NAMALWA (cell line): ENCODE data around the gene C1RL.
"Not testable (repeated sequence)": the region's sequence is repeated elsewhere in the genome, so short reads cannot be mapped to it uniquely, and the experiment has no call there.

Experiments used
- DNase-seq: peaks from one replicate; pipeline ENCODE4 v3.0.0-alpha.2; 2015; ENCODE audit warnings: low spot score

The C1RL gene

GRCh38 chr12:7061596-7061995, 47.4 kb downstream of the C1RL start:
- DNase-seq: no peak

GRCh38 chr12:7061138-7061537, 47.9 kb downstream of the C1RL start:
- DNase-seq: no peak

GRCh38 chr12:7060353-7060954, 48.6 kb downstream of the C1RL start, which contains the start of gene C1S:
C1S (plus strand) TSS chr12:7060718; CDS start chr12:7061913, 1,195 bp downstream.
- DNase-seq: no peak

DNA sequence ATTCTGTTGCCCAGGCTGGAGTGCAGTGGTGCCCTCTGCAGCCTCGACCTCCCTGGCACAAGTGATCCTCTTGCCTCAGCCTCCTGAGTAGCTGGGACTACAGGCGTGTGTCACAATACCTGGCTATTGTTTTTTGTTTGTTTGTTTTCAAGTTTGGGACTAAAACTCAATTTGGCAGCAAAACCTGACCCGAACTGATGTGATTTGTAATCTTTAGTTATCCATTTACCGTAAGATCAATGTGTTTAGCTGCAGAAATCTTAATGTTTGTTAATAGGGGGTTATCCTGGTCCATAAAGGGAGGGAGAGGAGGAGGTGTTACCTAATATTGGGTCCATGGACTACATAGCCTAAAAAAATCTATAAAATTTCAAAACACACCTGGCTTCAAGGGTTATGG, 49.2 kb downstream of the C1RL start:
- no peak for DNase-seq

DNA sequence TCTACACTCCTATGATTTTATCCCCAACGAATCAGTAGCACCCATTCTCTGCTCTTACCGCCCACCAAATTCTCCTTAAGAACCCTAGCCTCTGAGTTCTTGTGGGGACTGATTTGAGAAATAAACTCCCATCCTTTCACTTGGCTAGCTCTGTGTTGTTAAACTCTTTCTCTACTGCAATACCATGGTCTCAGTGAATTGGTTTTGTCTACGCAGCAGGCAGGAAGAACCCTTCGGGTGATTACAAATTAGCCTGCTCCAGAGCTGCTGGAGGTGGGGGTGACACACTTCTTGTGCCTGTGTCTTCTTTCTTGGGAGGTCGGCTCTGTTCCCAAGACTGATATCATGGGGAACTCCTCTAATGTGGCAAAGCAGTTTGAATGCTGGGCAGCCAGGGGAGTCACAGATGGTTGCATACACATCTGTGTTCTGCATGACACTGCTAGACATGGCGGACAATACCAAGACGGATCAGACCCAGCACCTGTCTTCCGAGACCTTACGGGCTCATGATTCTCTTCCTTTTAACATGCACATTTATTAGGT, 50.1 kb downstream of the C1RL start:
- DNase-seq: no peak

DNA sequence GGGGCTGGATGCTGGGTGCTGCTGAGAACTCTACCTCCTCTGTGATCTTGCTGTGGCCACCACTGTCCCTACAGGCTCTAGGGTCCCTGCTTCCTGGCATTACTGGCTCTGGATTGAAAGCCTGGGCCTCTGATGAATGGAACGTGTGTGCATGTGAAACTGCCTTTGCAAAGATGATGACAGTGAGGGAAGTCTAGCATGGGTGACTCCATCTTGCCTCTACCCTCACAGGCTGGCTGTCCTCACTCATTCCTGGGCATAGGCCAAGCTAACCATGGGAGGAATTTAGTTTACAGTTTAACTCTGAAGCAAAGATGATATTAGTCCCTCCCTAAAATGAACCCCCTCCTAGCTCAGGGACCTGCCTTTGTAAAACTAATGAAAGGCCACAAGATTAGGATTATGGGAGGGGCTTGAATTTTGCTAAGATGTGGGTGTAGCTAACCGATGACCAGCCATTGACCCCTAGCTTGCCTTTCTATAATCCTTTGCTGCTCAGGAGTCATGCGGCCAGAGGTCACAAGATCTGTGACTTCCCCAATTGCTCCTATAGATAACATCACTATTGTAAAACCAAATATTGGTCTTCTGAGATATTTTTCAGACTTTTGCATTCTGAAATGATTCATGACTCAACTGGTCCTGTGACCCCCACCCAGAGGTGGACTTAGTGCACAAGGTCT, 50.7 kb downstream of the C1RL start:
- DNase-seq: no peak

DNA sequence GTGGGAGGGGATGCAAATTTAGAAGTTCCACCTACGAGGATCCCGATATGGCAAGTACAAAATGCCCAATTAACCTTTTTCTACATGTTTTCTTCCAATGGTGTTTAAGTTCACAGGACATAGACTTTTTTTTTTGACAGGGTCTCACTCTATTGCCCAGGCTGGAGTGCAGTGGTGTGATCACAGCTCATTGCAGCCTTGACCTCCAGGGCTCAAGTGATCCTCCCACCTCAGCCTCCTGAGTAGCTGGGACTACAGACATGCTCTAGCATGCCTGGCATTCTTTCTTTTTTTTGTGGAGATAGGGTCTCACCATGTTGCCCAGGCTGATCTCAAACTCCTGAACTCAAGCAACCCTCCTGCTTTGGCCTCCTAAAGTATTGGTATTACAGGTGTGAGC, 53.3 kb downstream of the C1RL start:
- DNase-seq: not testable (repeated sequence)

- DNase-seq: no peak
Observed at GRCh38 chr12:7054925-7055324, 54.1 kb downstream of the C1RL start.

DNA sequence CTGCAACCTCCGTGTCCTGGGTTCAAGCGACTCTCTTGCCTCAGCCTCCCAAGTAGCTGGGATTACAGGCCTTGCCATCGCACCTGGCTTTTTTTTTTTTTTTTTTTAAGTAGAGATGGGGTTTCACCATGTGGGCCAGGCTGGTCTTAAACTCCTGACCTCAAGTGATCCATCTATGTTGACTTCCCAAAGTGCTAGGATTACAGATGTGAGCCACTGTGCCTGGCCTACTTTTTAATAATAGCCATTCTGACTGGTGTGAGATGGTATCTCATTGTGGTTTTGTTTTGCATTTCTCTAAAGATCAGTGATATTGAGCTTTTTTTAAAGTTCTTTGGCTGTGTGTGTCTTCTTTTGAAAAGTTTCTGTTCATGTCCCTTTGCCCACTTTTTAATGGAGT, 59.0 kb downstream of the C1RL start:
- not testable (repeated sequence) for DNase-seq

DNA sequence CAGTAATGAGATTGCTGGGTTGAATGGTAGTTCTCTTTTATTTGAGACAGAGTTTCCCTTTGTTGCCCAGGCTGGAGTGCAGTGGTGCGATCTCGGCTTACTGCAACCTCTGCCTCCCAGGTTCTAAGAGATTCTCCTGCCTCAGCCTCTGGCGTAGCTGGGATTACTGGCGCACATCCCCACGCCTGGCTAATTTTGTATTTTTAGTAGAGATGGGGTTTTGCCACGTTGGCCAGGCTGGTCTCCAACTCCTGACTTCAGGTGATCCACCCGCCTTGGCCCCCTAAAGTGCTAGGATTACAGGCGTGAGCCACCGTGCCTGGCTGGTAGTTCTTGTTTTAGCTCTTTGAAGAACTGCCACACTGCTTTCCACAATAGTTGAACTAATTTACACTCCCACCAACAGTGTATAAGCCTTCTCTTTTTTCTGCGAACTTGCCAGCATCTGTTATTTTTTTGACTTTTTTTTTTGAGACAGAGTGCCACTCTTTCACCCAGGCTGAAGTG, 59.5 kb downstream of the C1RL start:
- not testable (repeated sequence) for DNase-seq

DNA sequence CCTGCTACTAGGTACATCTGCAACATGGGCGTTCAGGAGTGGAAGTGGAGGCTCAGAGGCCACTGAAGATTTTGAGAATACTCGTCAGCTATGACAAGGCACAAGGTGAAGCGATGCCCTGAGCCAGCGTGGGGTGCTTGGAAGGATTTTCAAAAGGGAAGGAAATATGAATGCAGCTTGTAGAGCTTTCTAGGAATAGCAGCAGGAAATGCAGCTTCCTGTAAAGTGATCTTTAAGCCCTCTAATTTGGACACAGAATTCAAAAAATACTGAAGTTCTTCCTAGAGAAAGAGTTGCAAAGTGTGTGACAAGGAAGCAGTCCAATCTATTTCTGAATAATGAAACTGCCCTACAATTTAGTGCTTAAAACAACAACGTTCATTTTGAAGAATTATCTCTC, 61.7 kb downstream of the C1RL start:
- no peak for DNase-seq

DNA sequence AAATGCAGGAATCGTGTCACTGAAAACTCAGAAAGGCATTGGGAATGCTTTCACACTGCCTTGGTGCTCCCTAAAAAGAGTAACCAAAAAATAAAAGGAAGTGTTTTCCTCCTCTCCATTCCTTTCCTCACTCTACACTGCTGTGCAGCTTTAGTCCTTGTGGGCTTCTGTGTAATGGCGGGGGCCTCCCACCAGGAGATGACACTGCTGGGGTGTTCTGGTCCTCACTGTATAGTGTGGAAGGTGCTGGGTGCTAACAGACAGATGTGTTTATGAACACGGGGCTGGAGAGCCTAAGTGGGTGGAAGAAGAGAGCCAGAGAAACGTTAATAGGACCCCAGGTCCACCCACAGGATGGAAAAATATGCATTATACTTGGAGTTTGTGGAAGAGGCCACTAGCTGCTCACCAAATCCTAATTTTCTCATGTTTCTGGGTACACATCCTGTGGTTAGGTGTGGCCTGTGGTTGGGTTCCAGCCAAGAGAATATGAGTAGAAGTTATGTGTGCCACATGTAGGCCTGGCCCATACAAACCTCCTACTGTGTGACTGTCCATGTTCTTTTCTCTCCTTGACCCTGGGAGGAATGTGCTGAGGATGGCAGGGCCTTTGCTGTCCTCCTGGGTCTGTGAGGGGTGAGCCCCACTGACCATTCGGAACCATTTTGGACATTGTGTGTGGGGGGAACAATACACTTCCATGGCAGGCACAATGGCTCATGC, 62.5 kb downstream of the C1RL start:
- no peak for DNase-seq

DNA sequence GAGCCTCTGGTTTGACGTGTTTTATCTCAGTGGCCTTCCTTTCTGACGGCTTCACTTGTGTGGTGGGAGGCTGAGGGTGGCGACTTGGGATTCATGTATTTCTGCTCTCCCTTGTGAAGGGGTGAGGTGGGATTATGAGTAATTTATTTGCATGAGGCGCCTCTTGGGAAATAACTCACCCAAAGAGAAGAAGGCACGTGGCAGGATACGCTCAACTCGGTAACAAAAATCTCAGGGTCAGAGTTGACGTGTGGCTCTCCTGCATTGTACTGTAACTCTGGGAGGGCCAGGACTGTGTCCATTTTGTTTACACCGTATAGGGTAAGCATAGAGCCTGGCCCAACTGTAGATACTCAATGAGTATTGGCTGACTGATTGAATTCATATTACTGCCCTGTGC, 63.1 kb downstream of the C1RL start:
- DNase-seq: no peak
